HepG2 (cell line): ENCODE measurements around the gene CREB1. TPM values are rescaled to one million over a fixed set of nuclear protein-coding genes. Genes with fewer than 3 reads are reported as not detected.

Experiments
- DMAP1 ChIP-seq: IDR thresholded peaks from 2 replicates; pipeline ENCODE4 v1.6.1; 2016
- FOSL2 ChIP-seq: sonication (generic); formaldehyde crosslinking; IDR thresholded peaks from 2 replicates; pipeline ENCODE4 v1.4.0; 2020; ENCODE audit warnings: missing genetic modification reagents
- MTA1 ChIP-seq: sonication (generic); formaldehyde crosslinking; IDR thresholded peaks from 2 replicates; pipeline ENCODE4 v1.4.0; 2020; ENCODE audit warnings: missing genetic modification reagents, mild to moderate bottlenecking, borderline replicate concordance
- RFX1 ChIP-seq: fragments of 450-650 bp; IDR thresholded peaks from 2 replicates; pipeline ENCODE4 v1.6.1; 2017
- SRSF9 ChIP-seq: fragments of 200-400 bp; formaldehyde crosslinking; IDR thresholded peaks from 2 replicates; pipeline ENCODE4 v1.6.1; 2018; ENCODE audit warnings: borderline replicate concordance, mild to moderate bottlenecking, low read depth, low read length; ENCODE audit not compliant: insufficient read depth, poor library complexity, severe bottlenecking
- ZIK1 ChIP-seq: sonication (generic); formaldehyde crosslinking; IDR thresholded peaks from 2 replicates; pipeline ENCODE4 v1.5.0; 2020; ENCODE audit warnings: mild to moderate bottlenecking, low read depth, missing genetic modification reagents, borderline replicate concordance
- ZNF24 ChIP-seq: fragments of 450-650 bp; IDR thresholded peaks from 2 replicates; pipeline ENCODE4 v1.6.1; 2017; ENCODE audit warnings: antibody characterized with exemption, mild to moderate bottlenecking
- ZNF251 ChIP-seq: sonication (generic); formaldehyde crosslinking; IDR thresholded peaks from 2 replicates; pipeline ENCODE4 v1.9.0; 2021; ENCODE audit warnings: mild to moderate bottlenecking, missing genetic modification reagents
- ZNF3 ChIP-seq: IDR thresholded peaks from 2 replicates; pipeline ENCODE4 v1.7.0; 2017; ENCODE audit warnings: inconsistent platforms
- ZNF768 ChIP-seq: sonication (generic); formaldehyde crosslinking; IDR thresholded peaks from 2 replicates; pipeline ENCODE4 v1.4.0; 2020; ENCODE audit warnings: missing genetic modification reagents
- ZSCAN9 ChIP-seq: IDR thresholded peaks from 2 replicates; pipeline ENCODE4 v1.6.1; 2016; ENCODE audit warnings: borderline replicate concordance
- polyA plus RNA-seq, 8 experiments: library from polyadenylated mRNA; depleted of rRNA in 3 of 8; stranded (reverse) in 7 of 8; unstranded in 1 of 8; fragments of >200 nt; fragmentation: Illumina TruSeq in 4 of 8; extraction: Trizol in 4 of 8; gene quantifications; 2 replicates each; pipeline versions ENCODE4 v1.2.1 to v1.2.3, GENCODE V29; 2011 to 2016; ENCODE audit warnings: low read depth in 4 of 8, missing spikeins in 1 of 8, mixed read lengths in 1 of 8; ENCODE audit not compliant: insufficient read depth in 1 of 8
- total RNA-seq, 5 experiments: library from RNA; depleted of rRNA; stranded (reverse); fragments of >200 nt; fragmentation: Illumina TruSeq; extraction: Trizol; gene quantifications; 2 replicates each; pipeline ENCODE4 v1.2.3, GENCODE V29; 2016; ENCODE audit warnings: low read depth in 1 of 5
- TF ChIP-seq, protein P1 (sequence below), 2 experiments: sonication (generic) in 1 of 2; formaldehyde crosslinking in 1 of 2; IDR thresholded peaks; 2 replicates each; pipeline versions ENCODE4 v1.4.0 to v1.6.1; 2016 to 2020; ENCODE audit warnings: borderline replicate concordance in 1 of 2, low read depth in 1 of 2, mild to moderate bottlenecking in 1 of 2, missing genetic modification reagents in 1 of 2
- TF ChIP-seq, protein P2 (sequence below): sonication (generic); formaldehyde crosslinking; IDR thresholded peaks from 2 replicates; pipeline ENCODE4 v1.8.1; 2023; ENCODE audit warnings: mild to moderate bottlenecking, inconsistent platforms, moderate library complexity, missing genetic modification reagents, borderline replicate concordance
- TF ChIP-seq, protein P3 (sequence below): sonication (generic); formaldehyde crosslinking; IDR thresholded peaks from 2 replicates; pipeline ENCODE4 v1.5.0; 2020; ENCODE audit warnings: mild to moderate bottlenecking, missing genetic modification reagents
- TF ChIP-seq, protein P4 (sequence below): sonication (generic); formaldehyde crosslinking; conservative IDR thresholded peaks from 2 replicates; pipeline ENCODE4 v1.4.0; 2020; ENCODE audit warnings: missing genetic modification reagents
- TF ChIP-seq, protein P5 (sequence below): sonication (generic); formaldehyde crosslinking; IDR thresholded peaks from 2 replicates; pipeline ENCODE4 v1.8.0; 2022; ENCODE audit warnings: missing genetic modification reagents, mild to moderate bottlenecking, moderate library complexity, borderline replicate concordance

The CREB1 gene
- total and polyA plus RNA-seq, 2 of the 13 experiments (the other 11 are each of a cell fraction or from before 2014, with no cell fraction given): 51.8 to 51.9 TPM

DNA sequence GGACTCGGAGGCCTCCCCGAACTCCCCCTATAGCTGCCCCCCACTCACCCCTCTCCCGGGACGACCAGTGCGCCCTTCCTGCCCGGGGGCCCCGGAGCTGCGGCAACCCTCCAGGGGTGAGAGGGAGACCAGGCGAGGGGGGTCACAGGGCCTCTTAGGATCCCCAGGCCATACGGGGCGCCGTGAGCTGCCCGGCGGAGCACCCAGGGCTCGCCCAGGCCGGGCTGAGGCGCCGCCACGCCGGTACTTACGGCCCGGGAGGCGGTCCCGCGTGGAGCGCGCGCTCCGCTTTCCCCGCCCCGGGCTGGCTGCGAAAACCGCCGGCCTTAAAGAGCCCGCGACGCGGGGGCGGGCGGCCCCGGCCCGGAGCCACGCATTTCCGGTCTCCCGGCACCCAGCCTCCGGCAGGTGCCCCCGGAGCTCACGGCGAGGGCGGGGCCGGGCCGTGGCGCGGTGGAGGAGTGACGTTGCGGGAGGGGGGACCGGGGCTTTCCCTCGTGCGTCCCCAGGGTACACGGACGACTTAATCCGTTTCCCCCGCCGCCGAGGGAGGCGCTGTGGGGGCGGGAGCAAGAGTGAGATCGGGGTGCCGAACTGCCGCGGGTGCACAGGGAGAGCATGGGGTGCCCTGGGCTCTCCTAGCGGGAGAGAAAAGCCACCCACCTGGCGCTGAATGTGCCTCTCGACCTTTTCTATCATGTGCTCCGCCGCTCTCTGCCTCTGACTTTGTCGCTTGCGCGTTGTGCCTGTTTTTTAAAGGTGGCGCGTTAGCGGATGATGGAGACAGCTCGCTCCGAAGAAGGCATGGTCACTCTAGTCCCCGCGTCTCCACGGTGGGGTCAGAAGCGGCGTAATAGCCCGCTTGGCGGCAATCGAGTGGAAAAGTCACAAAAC is 95.5 kb downstream of the CREB1 start, which contains the start of gene METTL21A (continued):
- TF ChIP-seq, protein P1, sequence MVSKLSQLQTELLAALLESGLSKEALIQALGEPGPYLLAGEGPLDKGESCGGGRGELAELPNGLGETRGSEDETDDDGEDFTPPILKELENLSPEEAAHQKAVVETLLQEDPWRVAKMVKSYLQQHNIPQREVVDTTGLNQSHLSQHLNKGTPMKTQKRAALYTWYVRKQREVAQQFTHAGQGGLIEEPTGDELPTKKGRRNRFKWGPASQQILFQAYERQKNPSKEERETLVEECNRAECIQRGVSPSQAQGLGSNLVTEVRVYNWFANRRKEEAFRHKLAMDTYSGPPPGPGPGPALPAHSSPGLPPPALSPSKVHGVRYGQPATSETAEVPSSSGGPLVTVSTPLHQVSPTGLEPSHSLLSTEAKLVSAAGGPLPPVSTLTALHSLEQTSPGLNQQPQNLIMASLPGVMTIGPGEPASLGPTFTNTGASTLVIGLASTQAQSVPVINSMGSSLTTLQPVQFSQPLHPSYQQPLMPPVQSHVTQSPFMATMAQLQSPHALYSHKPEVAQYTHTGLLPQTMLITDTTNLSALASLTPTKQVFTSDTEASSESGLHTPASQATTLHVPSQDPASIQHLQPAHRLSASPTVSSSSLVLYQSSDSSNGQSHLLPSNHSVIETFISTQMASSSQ (IDR thresholded peaks at IDR 0.05; ENCODE audit: low read depth): no peak
- TF ChIP-seq, protein P1 (CRISPR knock-in tag; IDR thresholded peaks at IDR 0.05; ENCODE audit: borderline replicate concordance): peak; percentile 88
- no peak for TF ChIP-seq ZNF3
- TF ChIP-seq, protein P2, sequence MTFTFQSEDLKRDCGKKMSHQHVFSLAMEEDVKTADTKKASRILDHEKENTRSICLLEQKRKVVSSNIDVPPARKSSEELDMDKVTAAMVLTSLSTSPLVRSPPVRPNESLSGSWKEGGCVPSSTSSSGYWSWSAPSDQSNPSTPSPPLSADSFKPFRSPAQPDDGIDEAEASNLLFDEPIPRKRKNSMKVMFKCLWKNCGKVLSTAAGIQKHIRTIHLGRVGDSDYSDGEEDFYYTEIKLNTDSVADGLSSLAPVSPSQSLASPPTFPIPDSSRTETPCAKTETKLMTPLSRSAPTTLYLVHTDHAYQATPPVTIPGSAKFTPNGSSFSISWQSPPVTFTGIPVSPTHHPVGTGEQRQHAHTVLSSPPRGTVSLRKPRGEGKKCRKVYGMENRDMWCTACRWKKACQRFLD (CRISPR knock-in tag): peak; percentile 60; the same call in 1 of the 2 replicates
- no peak for TF ChIP-seq RFX1
- no peak for TF ChIP-seq SRSF9
- peak; percentile 79; the same call in 1 of the 2 replicates for TF ChIP-seq ZIK1 (CRISPR knock-in tag)
- TF ChIP-seq ZSCAN9 (CRISPR knock-in tag): no peak; the same call in 1 of the 2 replicates
- peak; percentile 68; the same call in 1 of the 2 replicates for TF ChIP-seq MTA1
- TF ChIP-seq ZNF251: no peak
- TF ChIP-seq, protein P3, sequence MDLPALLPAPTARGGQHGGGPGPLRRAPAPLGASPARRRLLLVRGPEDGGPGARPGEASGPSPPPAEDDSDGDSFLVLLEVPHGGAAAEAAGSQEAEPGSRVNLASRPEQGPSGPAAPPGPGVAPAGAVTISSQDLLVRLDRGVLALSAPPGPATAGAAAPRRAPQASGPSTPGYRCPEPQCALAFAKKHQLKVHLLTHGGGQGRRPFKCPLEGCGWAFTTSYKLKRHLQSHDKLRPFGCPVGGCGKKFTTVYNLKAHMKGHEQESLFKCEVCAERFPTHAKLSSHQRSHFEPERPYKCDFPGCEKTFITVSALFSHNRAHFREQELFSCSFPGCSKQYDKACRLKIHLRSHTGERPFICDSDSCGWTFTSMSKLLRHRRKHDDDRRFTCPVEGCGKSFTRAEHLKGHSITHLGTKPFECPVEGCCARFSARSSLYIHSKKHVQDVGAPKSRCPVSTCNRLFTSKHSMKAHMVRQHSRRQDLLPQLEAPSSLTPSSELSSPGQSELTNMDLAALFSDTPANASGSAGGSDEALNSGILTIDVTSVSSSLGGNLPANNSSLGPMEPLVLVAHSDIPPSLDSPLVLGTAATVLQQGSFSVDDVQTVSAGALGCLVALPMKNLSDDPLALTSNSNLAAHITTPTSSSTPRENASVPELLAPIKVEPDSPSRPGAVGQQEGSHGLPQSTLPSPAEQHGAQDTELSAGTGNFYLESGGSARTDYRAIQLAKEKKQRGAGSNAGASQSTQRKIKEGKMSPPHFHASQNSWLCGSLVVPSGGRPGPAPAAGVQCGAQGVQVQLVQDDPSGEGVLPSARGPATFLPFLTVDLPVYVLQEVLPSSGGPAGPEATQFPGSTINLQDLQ: peak; percentile 92
- TF ChIP-seq ZNF24: no peak
- TF ChIP-seq, protein P4, sequence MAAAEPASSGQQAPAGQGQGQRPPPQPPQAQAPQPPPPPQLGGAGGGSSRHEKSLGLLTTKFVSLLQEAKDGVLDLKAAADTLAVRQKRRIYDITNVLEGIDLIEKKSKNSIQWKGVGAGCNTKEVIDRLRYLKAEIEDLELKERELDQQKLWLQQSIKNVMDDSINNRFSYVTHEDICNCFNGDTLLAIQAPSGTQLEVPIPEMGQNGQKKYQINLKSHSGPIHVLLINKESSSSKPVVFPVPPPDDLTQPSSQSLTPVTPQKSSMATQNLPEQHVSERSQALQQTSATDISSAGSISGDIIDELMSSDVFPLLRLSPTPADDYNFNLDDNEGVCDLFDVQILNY (CRISPR knock-in tag): peak; percentile 59; the same call in 1 of the 2 replicates
- TF ChIP-seq DMAP1 (CRISPR knock-in tag): peak; percentile 96
- no peak for TF ChIP-seq ZNF768 (CRISPR knock-in tag)
- TF ChIP-seq FOSL2 (CRISPR knock-in tag): no peak; the same call in none of the 2 replicates
- TF ChIP-seq, protein P5, sequence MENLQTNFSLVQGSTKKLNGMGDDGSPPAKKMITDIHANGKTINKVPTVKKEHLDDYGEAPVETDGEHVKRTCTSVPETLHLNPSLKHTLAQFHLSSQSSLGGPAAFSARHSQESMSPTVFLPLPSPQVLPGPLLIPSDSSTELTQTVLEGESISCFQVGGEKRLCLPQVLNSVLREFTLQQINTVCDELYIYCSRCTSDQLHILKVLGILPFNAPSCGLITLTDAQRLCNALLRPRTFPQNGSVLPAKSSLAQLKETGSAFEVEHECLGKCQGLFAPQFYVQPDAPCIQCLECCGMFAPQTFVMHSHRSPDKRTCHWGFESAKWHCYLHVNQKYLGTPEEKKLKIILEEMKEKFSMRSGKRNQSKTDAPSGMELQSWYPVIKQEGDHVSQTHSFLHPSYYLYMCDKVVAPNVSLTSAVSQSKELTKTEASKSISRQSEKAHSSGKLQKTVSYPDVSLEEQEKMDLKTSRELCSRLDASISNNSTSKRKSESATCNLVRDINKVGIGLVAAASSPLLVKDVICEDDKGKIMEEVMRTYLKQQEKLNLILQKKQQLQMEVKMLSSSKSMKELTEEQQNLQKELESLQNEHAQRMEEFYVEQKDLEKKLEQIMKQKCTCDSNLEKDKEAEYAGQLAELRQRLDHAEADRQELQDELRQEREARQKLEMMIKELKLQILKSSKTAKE (CRISPR knock-in tag): peak; percentile 73
